HG03457 (cell line): ENCODE results near the gene SPNS3.

ENCODE experiments used
- ATAC-seq: cut with Tn5 transposase; IDR thresholded peaks from one replicate; pipeline ENCODE4 v1.9.1; 2021; ENCODE audit warnings: moderate number of reproducible peaks; ENCODE audit not compliant: unreplicated experiment

SPNS3 gene

GRCh38 chr17:4506175-4506813 is 72.6 kb downstream of the SPNS3 start:
- no peak for ATAC-seq

- no peak for ATAC-seq
Observed at GRCh38 chr17:4506892-4507291, 73.2 kb downstream of the SPNS3 start.

DNA sequence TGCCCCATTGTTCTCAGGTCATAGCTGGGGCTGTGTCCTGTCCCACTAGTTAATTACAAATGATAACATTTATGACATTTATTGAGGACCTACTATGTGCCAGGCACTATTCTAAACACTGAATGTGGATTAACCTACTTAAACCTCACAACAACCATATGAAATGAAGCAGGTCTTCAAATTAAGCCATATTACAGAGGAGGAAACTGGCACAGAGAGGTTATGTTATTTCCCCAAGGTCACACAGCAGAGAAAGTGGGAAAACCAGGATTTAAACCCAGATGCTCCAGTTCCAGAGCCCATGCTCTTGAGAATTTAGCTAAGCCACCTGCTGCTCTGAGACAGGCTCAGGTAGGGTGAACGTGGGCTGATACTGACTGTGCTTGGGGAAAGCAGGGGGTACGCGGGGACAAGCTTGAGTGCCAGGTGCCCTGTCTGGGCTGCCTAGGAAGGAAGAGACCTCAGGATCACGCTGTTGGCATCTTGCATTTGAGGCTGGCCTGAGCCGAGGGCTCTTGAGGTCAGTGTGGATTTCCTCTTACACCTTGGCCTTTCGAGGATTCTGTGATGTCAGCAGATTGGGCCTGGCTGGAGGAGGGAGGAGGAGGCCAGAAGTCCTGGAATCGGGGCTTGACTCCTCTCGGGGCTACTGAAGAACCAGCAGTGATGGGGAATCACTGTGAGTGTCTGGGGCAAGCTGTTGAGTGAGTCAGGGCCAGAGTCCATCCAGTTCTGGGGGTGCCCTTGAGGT is 73.8 kb downstream of the SPNS3 start:
- ATAC-seq: no peak

DNA sequence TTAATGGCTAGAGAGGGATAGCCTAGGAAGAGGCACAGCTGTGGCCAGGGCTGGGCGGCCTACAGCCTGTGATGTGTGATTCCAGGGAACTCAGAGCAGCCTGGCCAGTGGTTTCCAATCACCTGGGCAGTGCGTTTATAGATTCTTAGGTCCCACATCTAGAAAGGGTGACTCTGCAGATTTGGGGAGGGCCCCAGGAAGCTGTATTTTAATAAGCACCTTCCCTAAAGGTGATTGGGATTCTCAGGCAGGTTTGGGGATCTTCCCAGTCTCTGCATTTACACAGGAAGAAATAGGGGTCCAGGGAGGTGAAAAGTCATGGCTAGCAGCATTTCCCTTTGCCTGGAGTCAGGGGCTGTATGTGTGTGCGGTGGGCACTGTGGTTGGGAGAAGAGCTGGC is 74.5 kb downstream of the SPNS3 start:
- ATAC-seq: no peak

DNA sequence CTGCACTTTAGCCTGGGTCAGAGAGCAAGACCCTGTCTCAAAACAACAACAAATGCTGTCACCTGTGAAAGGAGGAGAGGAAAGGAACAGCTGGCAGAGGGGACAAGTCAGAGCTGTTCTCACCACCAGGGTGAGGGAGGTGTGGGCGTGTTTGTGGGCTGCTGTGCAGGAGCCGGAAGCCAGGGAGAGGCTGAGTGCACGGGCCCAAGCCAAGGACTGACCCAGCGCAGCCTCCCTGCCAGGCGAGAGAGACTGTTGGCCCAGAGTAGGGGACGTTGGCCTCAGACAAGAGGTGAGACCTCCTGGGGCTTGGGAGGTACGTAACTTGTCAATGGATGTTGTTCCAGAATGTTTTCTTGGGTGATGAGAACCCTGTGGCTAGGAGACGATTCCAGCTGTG is 75.7 kb downstream of the SPNS3 start:
- ATAC-seq: no peak

DNA sequence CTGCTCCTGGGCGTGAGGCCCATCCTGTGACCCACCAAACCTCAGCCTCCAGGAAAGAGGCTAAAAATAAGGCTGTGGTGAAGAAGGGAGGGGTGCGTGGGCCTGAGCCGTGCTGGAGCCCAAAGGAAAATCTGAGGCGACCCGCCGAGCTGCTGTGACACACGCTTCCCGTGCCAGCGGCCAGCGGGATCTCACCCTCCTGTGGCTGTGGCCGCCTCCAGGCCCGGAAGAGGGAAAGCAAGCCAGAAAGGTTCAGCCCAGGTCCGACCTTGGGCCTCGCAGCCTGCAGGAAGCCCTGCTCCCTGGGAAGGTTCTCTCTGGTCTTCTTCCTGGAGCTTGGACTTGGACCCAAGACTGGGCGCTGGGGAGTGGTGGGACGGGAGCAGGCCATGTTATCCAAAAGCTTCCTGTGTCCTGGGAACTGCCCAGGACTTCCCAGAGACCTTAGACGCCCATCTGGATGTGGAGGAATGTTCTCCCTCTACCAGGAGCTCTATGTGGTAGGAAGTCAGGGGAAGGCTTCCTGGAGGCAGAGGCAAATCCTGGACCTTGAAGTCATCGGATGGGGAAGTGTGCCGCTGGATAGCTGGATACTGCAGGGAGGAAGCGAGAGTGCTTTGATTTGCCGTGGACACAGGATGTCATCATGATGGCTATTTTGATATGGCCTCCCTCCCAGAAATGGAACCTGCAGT is 76.3 kb downstream of the SPNS3 start:
- no peak for ATAC-seq

- ATAC-seq: no peak
Observed at GRCh38 chr17:4510618-4510941, 76.8 kb downstream of the SPNS3 start.

DNA sequence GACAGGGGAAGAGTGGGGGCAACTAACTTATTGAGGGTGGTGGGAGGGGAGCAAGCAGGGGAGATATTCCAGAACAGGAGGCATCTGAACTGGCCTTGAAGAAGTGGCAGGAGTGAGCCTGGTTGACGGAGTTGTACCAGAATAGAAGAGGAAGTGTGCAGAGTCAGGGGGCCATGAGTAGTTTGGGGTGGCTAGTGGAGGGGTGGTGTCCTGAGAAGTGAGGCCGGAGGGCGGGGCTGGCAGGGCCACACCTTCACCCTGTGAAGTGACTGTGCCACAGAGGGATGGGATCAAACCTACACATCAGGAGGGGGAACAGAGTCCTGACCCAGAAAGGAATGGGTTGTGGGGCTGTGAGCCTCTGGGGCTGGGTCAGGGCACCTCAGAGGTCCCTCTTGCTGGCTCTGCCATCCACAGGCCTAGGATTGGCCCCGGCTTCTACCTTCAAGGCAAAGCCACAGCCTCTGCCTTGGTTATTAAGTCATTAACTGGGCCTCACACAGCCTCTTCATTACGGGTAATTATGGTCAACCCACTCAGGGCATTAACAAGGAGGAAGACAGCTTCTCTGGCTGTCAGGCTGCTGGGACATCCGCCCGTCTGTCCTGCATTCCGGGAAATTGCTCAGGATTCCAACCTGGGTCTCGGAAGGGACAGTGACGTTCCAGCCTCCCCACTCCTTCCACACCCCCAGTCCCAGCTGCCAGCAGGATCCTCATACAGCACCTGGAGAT is 77.6 kb downstream of the SPNS3 start:
- no peak for ATAC-seq

- ATAC-seq: no peak
Observed at GRCh38 chr17:4512156-4513112, 78.7 kb downstream of the SPNS3 start.

GRCh38 chr17:4513113-4514032 is 79.6 kb downstream of the SPNS3 start:
- ATAC-seq: no peak

DNA sequence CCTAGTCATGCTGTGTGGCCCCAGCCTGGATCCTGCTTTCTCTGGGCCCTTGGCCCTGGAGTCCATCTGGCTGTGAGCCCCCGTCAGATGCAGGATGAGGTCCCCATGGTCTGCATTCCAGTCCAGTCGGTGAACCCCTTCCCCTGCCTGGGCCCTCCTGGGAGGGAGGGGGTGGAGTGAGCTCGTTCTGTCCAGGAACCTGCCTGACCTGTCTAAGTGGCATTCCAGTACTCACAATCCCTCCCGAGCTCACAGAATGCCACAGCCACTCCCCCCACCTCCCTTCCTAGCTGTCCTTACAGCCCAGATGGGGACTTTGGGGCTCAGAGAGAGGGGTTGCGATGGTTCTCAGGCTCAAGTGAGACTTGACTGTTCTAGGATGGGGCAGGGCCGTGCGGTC is 80.5 kb downstream of the SPNS3 start:
- ATAC-seq: no peak

DNA sequence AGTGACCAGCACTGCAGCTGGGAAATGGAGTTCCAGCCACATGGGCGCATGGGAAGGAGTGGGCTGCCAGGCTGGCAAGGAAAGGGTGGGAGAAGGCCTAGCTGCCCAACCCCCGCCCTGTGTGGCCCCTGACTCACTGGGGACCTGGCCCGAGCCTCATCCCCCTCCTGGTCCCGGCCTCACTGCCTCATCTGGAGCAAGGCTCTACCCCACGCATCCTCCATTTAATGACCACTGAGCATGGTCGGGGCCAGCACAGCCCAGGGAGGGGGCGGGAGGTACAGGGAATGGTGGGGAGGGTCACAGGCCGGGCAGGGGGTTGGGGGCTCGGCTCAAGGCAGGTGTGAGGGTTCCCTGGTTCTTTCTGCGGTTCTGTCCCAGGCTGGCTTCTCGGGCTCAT is 81.0 kb downstream of the SPNS3 start:
- no peak for ATAC-seq

- ATAC-seq: no peak
Observed at GRCh38 chr17:4515501-4515900, 81.8 kb downstream of the SPNS3 start.

DNA sequence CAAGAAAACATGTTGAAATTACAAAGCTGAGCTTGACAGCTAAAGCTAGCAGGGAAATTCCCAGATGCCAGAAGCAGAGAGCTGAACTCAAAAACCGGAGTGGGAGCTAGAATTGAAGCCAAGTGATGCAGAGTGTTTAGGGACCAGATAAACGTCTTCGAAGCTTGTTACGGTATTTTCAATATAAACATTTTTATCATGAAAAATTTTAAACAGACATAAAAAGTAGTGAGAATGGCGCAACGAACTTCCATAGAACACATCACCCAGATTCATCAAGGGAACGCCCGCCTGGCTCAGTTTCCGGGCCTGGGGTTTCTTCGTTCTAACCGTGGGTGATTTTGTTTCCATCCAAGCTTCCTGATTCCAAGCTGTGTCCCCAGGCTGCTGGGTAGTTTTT is 83.0 kb downstream of the SPNS3 start:
- no peak for ATAC-seq

DNA sequence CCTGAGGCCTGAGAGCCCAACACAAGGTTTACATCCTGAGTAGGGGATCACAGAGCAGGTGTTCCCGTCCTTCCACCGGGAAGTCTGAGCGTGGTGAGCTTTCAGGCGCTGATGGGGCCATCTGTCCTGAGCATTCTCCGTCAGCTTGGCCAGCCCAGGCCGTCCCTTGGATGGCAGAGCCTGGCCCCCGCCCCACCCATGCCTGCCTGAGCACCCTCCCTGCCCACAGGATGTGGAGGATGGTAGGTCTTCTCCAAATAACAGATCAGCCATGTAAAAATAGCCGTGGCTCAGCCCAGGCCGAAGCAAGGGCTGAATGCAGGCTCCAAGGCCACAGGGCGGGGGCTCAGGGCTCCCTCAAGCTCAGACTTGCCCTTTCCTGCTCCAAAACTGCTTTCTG is 85.2 kb downstream of the SPNS3 start:
- ATAC-seq: no peak

DNA sequence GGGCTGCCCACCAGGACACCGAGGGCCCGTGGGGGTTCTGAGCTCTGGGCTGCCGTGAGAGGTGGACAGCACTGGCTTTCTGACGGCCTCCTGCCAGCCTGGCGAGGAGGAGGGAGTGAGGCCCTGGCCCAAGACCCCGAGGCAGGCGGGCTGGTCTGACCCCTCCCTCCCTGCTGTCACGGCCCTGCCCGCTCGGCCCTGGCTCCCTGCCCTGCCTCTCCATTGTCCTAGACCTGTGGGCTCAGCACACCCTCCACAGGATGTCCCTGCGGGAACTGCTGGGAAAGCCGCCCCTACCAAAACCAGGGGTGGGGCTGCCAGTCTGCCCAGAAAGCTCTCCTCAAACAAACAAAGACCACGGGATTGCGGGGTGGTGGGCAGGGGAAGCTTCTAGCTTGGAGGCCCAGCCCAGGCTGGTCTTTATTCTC is 85.6 kb downstream of the SPNS3 start:
- ATAC-seq: no peak

DNA sequence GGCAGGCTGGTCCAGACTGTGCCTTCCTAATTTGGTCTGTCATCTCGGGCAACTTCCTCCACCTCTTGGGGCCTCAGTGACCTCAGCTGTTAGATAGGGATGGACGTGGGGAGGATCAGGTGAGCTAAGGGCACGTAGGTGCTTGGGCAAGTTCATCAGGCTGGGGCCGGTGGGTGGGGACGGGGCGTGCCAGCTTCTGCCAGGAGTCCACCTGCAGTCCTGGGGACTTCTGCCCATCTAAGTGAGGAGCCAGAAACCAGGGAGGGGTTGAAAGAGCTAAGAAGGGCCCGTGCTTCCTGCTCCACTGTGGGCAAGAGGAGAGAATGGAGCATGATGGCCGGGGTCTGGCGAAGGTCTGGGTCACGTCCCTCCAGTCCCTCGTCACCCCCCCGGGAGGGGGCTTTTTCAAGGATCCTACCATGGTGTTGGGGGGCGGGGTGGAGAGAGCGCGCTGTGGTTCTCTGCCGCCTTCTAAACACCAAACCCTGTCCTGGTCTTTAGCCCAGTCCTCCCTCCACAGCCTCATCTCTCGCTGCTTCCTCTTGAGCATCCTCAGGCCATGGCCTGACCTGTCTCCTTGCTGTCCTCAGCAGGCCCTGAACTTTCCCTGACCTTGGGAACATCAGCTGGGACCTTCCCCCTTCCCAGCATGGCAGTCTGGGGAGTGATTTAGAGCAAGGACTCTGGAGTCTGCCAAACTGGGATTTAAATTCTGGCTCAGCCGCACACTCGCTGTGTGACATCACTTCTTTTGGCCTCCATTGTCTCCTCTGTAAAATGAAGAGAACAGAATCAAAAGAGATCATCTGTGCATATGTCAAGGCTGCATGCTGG is 86.5 kb downstream of the SPNS3 start:
- ATAC-seq: no peak

DNA sequence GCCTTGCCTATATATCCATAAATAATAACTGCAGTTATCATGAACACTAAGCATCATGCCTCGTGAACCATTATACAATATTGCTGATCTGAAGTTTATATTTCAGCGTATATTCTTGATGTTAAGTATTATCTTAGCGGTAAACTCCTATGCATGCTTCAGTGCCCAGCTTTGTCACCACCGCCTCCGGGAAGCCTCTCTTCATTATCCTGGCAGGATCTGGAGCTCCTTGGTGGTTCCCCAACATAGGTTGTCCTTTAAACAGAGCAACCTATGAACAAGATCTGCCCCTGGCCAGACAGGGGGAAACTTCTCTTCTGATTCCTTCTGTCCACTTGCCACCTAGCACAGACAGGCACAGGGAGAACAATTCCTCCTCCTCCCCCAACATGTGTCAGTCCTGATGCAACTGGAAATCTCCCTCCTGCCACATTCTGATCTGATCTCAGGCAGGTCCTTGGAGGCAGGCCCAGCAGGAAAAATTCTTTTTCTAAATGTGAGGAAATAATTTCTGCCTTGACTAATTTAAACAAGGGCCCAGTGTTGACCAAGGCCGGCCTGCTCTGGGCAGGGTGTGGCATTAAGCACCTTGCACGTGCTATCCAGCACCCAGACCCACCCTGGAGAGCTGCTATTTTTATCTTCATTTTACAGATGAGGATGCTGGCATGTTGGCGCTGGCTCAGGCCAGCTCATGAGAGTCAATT is 87.3 kb downstream of the SPNS3 start:
- ATAC-seq: no peak
